CMK (cell line): ENCODE results near the gene RSL1D1.
"Not testable (repeated sequence)": the region's sequence is repeated elsewhere in the genome, so short reads cannot be mapped to it uniquely, and the experiment has no call there.

Source experiments
- DNase-seq: peaks from one replicate; pipeline ENCODE4 v3.0.0-alpha.2; 2010; ENCODE audit warnings: low read depth

Gene RSL1D1

GRCh38 chr16:11843861-11844260 is 7.5 kb downstream of the RSL1D1 start:
- DNase-seq: no peak

GRCh38 chr16:11843206-11843605 is 8.1 kb downstream of the RSL1D1 start:
- DNase-seq: no peak

- no peak for DNase-seq
These were observed 10.3 kb downstream of the RSL1D1 start for GRCh38 chr16:11841026-11841425.

- DNase-seq: no peak
These were observed 14.6 kb downstream of the RSL1D1 start for GRCh38 chr16:11836650-11837244.

GRCh38 chr16:11835891-11836649 is 15.3 kb downstream of the RSL1D1 start:
- no peak for DNase-seq

GRCh38 chr16:11835309-11835708 is 16.0 kb downstream of the RSL1D1 start:
- no peak for DNase-seq

- DNase-seq: no peak
These were observed 17.2 kb downstream of the RSL1D1 start for GRCh38 chr16:11833951-11834695.

- no peak for DNase-seq
These were observed 22.6 kb downstream of the RSL1D1 start for GRCh38 chr16:11828696-11829095.

GRCh38 chr16:11825520-11826165 is 25.7 kb downstream of the RSL1D1 start:
- not testable (repeated sequence) for DNase-seq

- DNase-seq: no peak
These were observed 27.0 kb downstream of the RSL1D1 start for GRCh38 chr16:11824362-11824761.

GRCh38 chr16:11823645-11824044 is 27.7 kb downstream of the RSL1D1 start:
- DNase-seq: not testable (repeated sequence)

GRCh38 chr16:11819798-11820197 is 31.5 kb downstream of the RSL1D1 start:
- no peak for DNase-seq

- DNase-seq: not testable (repeated sequence)
These were observed 32.4 kb downstream of the RSL1D1 start for GRCh38 chr16:11818970-11819369.

- no peak for DNase-seq
These were observed 35.2 kb downstream of the RSL1D1 start for GRCh38 chr16:11816123-11816522.

- not testable (repeated sequence) for DNase-seq
These were observed 36.5 kb downstream of the RSL1D1 start for GRCh38 chr16:11814800-11815199.

- DNase-seq: no peak
These were observed 44.6 kb downstream of the RSL1D1 start for GRCh38 chr16:11806721-11807120.

GRCh38 chr16:11805556-11805955 is 45.8 kb downstream of the RSL1D1 start:
- no peak for DNase-seq

- DNase-seq: no peak
These were observed 49.8 kb downstream of the RSL1D1 start for GRCh38 chr16:11801481-11802021.

- DNase-seq: no peak
These were observed 51.0 kb downstream of the RSL1D1 start for GRCh38 chr16:11800382-11800718.

- DNase-seq: no peak
These were observed 51.6 kb downstream of the RSL1D1 start for GRCh38 chr16:11799509-11800381.

GRCh38 chr16:11799017-11799381 is 52.3 kb downstream of the RSL1D1 start:
- no peak for DNase-seq

GRCh38 chr16:11797957-11798299 is 53.4 kb downstream of the RSL1D1 start:
- DNase-seq: no peak
